ENCODE results near the gene TEX38.
"Not testable (repeated sequence)": the region's sequence is repeated elsewhere in the genome, so short reads cannot be mapped to it uniquely, and the experiment has no call there.

The TEX38 gene

DNA sequence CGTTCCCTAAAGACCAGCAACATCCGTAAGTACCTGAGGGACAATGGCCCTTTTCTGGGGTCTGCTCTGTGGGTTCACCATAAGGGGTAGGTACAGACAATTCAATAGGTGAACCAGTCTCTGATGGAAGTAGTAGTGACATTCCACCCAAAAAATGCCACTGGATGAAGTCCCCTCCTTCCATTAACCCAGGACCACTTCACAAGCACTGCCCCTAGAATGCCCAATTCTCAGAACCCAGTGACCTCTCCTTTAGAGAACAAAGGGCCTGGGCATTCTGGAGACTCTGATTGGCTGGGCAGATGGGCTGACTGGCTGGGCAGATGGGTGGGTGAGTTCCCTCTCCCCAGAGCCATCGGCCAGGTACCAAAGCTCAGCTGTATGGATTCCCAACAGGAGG, at the start of gene TEX38:
Gene TEX38, plus strand, starts transcription at position 301 of the 400 bp plus-strand sequence. Its CDS starts 81 bp downstream, at position 382.
- no peak for DNase-seq (ENCODE audit: low spot score)

DNA sequence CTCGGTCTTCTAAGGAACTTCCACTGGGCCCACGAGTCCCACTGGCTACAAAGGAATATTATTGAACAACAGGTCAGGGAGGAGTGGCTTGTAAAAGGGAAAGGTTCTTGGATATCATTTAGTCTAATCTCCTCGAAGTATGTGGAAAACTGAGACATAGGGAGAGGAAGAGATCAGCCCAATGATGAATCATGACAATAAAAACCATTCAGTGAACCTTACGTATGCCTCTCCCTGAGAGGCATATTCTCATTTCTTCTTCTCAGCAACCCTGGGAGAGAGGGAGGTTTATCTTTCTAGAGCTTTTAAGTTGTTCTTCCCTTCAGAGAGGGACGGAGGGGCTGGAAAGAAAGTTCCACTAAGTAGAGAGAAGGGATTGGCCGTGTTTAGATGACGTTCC, 49.7 kb upstream of the TEX38 start:
- no peak for DNase-seq (ENCODE audit: low spot score)

DNA sequence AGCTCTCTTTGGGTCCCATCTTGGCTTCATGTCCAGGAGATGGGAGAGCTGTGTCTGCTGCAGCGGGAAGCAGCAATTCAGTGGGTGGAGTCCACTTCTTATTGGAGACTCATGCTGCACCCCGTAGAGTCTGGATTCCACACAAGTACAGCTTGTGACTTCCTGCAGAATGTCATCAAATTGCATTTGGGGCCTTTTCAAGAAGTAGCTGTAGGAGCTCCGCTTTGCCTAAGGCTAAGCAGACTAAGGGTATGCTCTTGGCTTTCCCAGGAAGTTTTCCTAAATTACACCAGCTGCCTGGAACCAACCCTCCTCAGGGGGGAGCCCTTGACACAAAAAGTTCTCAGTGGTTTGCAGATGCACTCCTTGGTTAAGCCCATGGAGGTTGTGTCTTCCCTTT, 49.3 kb upstream of the TEX38 start:
- no peak for DNase-seq (ENCODE audit: low spot score)

DNA sequence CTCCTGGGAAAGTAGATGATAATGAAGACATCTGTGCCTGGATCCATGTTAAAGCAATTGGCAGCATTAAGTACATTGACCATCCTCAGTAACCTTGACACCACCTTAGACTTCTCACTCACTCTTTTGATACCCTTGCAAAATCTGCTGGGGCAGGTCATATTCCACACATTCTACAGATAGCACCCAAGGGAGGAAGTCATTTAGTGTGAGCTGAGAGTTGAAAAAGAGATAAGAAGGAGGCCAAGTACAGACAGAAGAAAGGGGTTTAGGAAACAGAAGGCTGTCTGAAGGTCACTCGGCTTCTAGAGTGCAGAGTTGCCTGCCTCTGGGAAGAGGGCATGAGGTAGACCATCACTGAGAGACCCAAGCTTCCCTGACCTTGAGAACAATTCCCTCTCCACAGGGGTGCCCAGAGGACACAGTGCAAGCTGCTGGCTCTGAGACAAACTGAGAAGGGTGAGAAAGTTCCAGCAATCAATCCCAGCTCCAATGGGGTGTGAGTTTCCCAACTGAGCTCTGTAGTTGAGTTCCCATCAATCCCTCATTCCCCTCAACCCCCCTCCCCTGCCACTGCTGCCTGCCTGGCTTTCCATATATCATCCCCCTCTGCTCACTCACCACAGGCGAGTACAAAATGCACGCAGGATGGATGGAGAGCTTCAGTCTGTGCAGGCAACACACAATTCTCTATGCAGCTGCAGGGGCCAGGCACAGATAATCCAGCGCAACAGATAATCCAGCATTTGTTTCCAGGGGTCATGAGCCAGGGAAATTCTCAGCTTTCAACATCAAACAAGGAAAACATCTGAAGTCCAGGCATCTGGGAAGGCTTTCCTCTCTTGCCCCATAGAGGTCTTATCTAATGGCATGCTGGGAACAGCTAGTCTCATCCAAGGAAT, 47.7 kb upstream of the TEX38 start:
- no peak for DNase-seq (ENCODE audit: low spot score)

DNA sequence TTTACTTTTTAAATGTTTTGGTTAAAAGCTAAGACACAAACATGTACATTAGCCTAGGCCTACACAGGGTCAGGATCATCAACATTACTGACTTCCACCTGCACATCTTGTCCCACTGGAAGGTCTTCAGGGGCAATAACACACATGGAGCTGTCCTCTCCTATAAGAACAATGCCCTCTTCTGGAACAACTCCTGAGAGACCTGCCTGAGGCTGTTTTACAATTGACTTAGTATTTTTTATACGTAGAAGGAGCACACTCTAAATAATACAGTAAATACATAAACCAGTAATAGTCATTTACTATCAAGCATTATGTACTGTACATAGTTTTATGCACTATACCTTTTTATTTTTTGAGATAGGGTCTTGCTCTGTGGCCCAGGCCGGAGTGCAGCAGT, 40.9 kb upstream of the TEX38 start:
- no peak for DNase-seq (ENCODE audit: low spot score)

DNA sequence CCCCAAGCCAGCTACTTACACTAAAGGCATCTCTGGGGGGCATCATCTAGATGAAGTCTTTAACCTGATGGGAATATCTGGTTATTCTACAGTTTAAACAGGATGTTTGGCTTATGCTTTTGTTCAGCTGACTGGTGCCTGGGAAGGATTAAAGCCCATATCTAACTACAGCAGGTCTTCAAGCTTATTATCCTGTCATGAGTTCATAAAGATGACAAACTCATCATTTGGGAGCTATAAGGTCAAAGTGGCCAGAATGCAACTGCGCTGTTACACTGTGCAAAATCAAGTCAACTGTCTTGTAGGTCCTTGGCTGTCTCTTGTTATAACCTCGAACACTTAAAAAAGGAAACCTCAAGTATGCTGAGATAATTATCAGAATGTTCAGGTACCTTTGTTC, 36.4 kb upstream of the TEX38 start:
- no peak for DNase-seq (ENCODE audit: low spot score)

DNA sequence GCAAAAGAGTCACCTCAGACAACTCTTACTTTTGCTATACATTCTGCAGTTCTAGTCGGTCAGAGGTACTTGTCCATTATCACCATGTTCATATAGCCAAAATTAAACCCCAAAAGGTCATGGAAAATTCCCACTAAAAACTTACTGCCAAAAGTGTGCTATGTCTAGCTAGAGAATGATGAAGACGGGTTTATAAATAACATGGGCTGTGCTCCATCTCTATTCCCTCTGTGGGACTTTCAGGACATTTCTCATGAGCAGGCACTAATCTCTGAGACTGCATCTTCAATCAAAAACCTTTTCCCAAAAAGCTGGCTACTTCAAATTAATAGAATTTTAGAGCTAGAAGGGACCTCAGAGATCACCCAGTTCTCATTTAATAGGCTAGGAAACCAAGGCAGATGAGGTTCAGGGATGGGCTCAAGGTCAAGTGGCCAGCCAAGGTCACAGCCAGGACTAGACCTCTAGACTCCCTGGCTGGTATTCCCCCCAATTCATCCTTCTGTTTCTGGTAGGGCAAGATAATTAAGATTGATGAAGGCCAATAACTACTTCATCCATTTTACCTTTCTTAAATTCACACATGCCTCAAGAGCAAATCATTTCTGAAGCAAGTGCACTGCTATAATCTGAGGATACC, 34.1 kb upstream of the TEX38 start:
- no peak for DNase-seq (ENCODE audit: low spot score)

DNA sequence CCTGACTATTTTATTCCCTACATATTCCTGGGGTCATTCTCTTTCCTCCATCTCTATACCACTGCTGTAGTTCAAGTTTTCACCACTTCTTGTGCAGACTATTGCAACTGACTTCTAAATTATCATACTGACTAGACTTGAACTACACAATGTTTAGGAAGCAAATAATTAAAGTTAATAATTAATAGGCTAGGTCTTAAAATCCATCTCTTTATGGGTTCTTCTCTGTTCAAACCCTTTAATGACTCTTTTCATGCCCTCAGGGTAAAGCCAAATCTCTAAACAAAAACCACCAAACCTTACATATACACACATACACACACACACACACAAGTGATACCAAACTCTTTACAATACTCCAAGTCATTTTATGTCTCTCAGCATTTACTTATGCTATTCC, 32.7 kb upstream of the TEX38 start:
- DNase-seq (ENCODE audit: low spot score), result no peak

DNA sequence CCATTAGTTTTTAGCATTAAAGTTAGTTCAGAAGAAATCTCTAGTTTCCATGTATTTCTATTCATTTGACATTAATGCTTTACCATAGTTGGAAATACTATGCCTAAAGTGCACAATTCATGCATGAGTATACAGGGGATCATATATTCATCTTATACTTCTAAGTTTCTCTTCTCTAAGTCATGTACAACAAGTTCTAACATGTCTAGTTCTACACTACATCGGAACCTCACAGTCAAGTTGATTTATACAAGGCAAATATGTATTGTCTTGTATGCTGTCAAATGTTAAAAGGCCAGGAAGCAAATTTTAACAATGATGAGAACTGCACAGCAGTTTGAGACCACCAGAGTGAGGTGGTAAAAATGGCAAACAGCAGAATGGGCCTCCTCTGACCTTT, 32.1 kb upstream of the TEX38 start:
- DNase-seq (ENCODE audit: low spot score), result no peak

DNA sequence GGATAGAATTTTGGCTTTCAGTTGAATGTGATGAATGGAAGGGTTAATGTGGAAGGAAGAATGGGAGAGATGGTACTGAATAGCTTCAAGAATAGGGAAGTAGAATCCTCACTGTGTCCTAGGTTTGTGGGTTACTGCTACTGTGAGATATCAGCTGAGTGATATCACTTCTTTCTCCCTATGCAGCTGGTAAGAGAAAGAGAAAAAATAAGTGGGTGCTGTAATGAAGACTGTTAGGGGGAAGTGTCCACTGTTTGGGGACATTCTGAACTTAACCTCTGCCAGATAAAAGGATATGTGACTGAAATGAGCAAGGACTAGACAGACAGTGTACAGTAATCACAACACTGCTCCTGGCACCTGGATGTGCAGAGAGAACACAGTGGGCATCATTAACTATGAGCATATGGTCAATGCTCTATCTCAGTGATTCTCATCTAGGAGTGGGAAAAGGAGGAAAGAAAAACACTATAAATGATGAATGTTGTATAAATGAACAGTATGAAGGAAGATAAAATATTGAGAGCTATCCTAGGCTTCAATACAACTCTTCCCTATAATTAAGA, 29.5 kb upstream of the TEX38 start:
- peak; percentile 25 for DNase-seq (ENCODE audit: low spot score)

DNA sequence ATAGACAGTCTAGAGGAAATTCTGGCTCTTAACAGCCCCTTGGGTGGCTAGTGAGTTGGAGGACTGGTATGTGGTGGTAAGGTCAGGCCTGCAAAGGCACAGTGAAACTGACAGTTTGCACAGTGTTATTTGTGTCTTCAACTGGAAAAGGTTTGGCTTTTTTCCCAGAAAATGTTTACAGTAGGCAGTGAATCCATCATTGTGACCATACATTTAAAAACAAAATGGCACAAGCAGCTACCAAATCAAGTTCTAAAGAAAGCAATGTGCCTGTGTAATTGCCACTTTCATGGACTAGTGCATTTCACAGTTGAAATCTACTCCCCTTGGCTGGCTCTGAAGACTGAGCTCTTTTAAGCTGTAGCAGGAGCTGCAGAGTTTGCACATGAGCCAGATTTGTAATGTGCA, 28.3 kb upstream of the TEX38 start:
- DNase-seq (ENCODE audit: low spot score), result peak; percentile 61

DNA sequence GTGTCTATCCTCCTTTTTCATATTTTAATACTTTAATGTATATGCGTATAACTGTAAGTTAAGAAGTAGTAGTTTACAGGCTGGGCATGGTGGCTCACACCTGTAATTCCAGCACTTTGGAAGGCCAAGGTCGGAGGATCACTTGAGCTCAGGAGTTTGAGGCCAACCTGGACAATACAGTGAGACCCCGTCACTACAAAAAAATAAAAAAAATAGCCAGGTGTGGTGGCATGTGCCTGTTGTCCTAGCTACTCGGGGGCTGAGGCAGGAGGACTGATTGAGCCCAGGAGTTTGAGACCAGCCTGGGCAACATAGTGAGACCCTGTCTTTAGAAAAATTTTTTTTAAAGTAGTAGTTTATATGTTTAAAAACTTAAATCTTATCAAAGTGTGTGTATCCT, 25.8 kb upstream of the TEX38 start:
- DNase-seq (ENCODE audit: low spot score), result no peak

DNA sequence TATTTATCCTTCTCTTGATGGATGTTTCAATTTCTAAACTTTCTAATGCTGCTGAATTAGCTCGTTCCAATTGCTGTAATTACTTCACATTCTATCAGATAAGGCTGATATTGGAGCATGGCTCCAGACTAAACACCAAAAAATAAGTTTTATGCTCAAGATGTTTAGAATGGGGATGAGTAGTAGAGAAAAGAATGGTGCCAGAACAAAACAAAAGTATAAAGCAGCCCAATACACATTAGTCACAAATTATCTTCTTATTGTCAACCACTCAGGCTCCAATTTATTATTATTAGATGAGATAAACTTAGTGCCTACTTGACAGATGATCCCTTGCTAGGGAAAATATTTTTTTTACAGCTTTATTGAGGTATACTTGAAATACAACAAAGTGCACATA, 25.3 kb upstream of the TEX38 start:
- DNase-seq (ENCODE audit: low spot score), result no peak

DNA sequence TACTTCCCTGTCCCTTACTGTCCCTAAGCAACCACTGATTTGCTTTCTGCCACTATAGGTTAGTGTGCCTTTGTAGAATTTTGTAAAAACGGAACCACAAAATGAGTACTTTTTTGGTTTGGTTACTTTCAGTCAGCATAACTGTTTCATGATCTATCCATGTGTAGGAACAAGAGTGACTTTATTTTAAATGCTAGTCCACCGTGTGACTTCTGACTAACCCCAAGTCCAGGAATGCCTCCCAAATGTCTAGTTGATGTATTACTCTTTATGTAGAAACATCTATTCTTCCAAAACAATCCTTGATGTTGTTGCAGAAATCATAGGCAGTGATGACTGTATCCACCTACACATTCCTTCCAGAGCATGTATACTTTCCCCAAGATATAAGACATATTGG, 24.8 kb upstream of the TEX38 start:
- no peak for DNase-seq (ENCODE audit: low spot score)

DNA sequence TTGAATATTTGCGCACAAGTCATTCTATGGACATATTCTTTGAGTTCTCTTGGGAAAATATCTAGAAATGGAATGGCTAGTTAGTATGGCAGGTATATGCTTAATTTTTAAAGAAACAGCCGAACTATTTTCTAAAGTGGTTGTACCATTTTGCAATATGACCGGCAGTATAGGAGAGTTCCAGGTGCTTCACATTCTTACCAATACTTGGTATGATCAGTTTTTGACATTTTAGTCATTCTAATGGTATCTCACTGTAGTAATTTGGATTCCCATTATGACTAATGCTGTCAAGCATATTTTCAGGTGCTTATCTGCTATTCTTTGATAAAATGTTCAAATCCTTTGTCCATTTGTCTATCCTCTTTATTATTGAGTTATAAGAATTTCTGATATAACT, 24.0 kb upstream of the TEX38 start:
- DNase-seq (ENCODE audit: low spot score), result no peak

DNA sequence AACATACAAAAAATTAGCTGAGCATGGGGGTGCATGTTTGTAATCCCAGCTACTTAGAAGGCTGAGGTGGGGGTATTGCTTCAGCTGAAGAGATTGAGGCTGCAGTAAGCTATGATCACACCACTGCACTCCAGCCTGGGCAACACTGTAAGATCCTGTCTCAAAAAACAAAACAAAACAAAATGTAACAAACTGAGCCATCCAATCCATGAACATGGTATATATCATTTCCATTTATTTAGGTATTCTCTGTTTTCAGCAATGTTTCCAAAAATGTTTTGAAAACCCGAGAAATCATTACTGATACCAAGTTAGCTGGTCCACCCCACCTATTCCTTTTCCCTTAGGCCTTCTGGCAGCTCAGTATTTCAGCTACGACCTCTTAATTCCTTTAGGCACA, 21.9 kb upstream of the TEX38 start:
- no peak for DNase-seq (ENCODE audit: low spot score)

DNA sequence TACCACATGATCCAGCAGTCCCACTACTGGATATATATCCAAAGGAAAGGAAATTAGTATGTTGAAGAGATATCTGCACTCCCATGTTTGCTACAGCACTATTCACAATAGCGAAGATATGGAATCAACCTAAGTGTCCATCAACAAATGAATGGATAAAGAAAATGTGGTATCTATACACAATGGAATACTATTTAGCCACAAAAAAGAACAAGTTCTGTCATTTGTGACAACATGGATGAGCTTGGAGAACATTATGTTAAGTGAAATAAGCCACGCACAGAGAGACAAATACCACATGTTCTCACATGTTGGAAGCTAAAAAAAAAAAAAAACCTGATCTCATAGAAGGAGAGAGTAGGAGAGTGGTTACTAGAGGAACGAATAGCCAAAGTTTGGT, 21.2 kb upstream of the TEX38 start:
- DNase-seq (ENCODE audit: low spot score), result no peak

DNA sequence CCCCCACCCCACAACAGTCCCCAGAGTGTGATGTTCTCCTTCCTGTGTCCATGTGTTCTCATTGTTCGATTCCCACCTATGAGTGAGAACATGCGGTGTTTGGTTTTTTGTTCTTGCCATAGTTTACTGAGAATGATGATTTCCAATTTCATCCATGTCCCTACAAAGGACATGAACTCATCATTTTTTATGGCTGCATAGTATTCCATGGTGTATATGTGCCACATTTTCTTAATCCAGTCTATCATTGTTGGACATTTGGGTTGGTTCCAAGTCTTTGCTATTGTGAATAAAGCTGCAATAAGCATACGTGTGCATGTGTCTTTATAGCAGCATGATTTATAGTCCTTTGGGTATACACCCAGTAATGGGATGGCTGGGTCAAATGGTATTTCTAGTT, 20.5 kb upstream of the TEX38 start:
- DNase-seq (ENCODE audit: low spot score), result not testable (repeated sequence)

DNA sequence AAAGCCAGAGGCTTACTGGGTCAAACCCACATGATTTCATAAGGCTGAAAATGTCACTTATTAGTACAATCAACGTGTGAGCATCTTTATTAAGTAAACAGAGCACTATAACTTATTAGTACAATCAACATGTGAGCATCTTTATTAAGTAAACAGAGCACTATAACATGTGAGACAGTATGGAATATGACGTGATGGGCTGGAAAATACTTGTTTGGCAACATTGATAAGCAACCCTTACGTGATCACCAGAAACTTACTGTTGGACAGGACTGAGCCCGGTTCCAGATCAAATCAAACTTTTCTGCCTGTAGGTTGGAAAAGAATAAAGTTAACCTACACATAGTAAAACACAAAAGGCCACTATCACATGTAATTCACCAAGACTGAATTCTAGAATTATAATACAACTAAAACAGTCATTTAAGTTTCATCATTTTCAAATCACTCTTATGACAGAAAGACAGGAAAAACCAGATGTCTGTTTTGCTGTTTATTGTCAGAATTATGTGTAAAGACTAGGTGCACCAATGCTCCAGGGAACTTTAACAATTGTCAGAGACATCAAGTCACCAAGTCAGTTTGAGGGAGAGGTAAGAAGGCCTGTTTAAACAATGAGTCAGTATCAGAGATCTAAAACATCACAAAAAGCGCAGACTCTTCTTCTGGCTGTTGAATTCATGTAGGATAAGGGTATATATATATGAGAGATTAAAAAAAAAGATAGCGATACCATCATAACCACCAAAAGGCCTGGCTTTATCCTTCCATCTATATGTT, 19.1 kb upstream of the TEX38 start:
- DNase-seq (ENCODE audit: low spot score), result no peak

DNA sequence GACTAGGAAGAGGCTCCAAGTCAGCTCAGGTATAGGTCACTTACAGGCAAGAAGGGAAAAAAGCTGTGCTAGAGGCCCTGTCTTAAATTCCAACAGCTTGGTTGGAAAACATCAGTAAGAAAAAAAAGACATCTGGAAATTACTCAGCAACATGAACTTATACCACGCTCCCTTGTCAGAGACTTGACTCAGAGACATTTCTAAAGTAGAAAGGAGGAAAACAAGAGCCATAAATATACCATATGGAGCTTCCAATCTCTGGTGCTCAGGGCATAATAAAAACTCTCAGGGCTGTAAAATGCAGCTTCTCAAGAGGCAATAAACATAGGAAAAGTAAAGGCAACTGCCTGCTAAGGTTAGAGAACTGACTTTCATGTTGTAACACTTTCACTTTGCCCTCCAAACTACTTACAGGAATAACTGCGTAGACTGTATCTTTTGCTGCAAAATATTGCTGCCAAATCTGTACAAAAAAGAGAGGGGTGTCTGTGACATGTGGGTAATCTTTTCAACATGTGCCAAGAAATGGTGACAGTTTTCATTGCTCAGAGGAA, 18.2 kb upstream of the TEX38 start:
- DNase-seq (ENCODE audit: low spot score), result no peak

DNA sequence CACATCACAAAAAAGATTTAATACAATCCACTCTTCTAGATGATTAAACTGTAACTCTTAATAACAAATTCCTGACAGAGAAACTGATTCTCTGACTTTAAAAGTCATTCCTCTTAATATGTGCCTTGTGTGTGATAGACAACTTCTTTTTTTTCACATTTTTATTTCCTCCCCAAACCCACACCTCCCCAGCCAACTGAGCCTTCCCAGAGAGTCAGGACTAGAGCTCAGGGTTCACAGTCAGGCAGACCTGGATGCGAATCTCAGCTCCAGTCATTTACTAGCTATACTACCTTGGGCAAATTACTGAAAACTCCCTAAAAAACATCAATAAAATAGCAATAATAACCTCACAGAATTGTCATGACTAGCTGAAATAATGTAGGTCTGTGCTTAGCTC, 17.6 kb upstream of the TEX38 start:
- no peak for DNase-seq (ENCODE audit: low spot score)

DNA sequence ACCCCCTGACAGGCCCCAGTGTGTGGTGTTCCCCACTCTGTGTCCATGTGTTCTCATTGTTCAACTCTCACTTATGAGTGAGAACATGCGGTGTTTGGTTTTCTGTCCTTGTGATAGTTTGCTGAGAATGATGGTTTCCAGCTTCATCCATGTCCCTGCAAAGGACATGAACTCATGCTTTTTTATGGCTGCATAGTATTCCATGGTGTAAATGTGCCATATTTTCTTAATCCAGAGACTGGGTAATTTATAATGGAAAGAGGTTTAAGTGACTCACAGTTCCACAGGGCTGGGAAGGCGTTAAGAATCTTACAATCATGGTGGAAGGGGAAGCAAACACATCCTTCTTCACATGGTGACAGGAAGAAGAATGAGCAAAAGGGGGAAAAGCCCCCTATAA, 17.0 kb upstream of the TEX38 start:
- not testable (repeated sequence) for DNase-seq (ENCODE audit: low spot score)
